NCI-H526 (cell line): ENCODE results near the gene APOLD1.

ENCODE experiments used
- DNase-seq, 2 experiments: peaks; one replicate each; lab custom pipeline; 2025; lab: John Stamatoyannopoulos, UW

APOLD1 gene

GRCh38 chr12:12839873-12840579 is 54.6 kb downstream of the APOLD1 start:
- DNase-seq, result no peak

GRCh38 chr12:12840580-12840899 is 55.1 kb downstream of the APOLD1 start:
- no peak for DNase-seq
